HEK293 (cell line): ENCODE measurements around the gene PTPRH.
A peak's percentile ranks its signal among the peaks of the same experiment; 100 is the strongest.

Experiments used
- BCL11B ChIP-seq: fragments of 450-650 bp; formaldehyde crosslinking; IDR thresholded peaks from 2 replicates; pipeline ENCODE4 v1.5.1; 2016; ENCODE audit warnings: low read depth, missing biosample characterization, missing genetic modification characterization
- ELK4 ChIP-seq: IDR thresholded peaks from 2 replicates; pipeline ENCODE4 v1.6.1; 2011; ENCODE audit warnings: mild to moderate bottlenecking, low read depth, low read length, borderline replicate concordance
- GLIS1 ChIP-seq: fragments of 450-650 bp; formaldehyde crosslinking; IDR thresholded peaks from 2 replicates; pipeline ENCODE4 v1.5.1; 2016; ENCODE audit warnings: missing biosample characterization, missing genetic modification characterization
- HOXC10 ChIP-seq: sonication (generic); formaldehyde crosslinking; IDR thresholded peaks from 2 replicates; pipeline ENCODE4 v1.8.1; 2023; ENCODE audit warnings: mild to moderate bottlenecking, missing genetic modification reagents
- IKZF3 ChIP-seq: fragments of 450-650 bp; IDR thresholded peaks from 2 replicates; pipeline ENCODE4 v1.5.0; 2018; ENCODE audit warnings: missing biosample characterization, mild to moderate bottlenecking, missing genetic modification characterization, moderate library complexity
- PATZ1 ChIP-seq: fragments of 450-650 bp; formaldehyde crosslinking; IDR thresholded peaks from 2 replicates; pipeline ENCODE4 v1.5.1; 2016; ENCODE audit warnings: missing biosample characterization, missing genetic modification characterization
- SALL2 ChIP-seq: fragments of 450-650 bp; formaldehyde crosslinking; IDR thresholded peaks from 2 replicates; pipeline ENCODE4 v1.5.0; 2017; ENCODE audit warnings: missing biosample characterization, mild to moderate bottlenecking, missing genetic modification characterization, borderline replicate concordance
- SP7 ChIP-seq: fragments of 450-650 bp; formaldehyde crosslinking; IDR thresholded peaks from 2 replicates; pipeline ENCODE4 v1.5.1; 2016; ENCODE audit warnings: missing biosample characterization, missing genetic modification characterization
- YY2 ChIP-seq: fragments of 450-650 bp; formaldehyde crosslinking; IDR thresholded peaks from 2 replicates; pipeline ENCODE4 v1.5.1; 2016; ENCODE audit warnings: missing biosample characterization, missing genetic modification characterization
- ZBTB1 ChIP-seq: fragments of 450-650 bp; formaldehyde crosslinking; IDR thresholded peaks from 2 replicates; pipeline ENCODE4 v1.5.1; 2016; ENCODE audit warnings: missing biosample characterization, missing genetic modification characterization
- ZBTB20 ChIP-seq: fragments of 450-650 bp; formaldehyde crosslinking; IDR thresholded peaks from 2 replicates; pipeline ENCODE4 v1.5.1; 2016; ENCODE audit warnings: missing biosample characterization, missing genetic modification characterization
- ZBTB44 ChIP-seq: fragments of 450-650 bp; IDR thresholded peaks from 2 replicates; pipeline ENCODE4 v1.5.1; 2018; ENCODE audit warnings: missing biosample characterization, mild to moderate bottlenecking, missing genetic modification characterization
- ZNF10 ChIP-seq: fragments of 450-650 bp; formaldehyde crosslinking; IDR thresholded peaks from 2 replicates; pipeline ENCODE4 v1.5.1; 2017; ENCODE audit warnings: missing biosample characterization, missing genetic modification characterization
- ZNF140 ChIP-seq: fragments of 450-650 bp; formaldehyde crosslinking; IDR thresholded peaks from 2 replicates; pipeline ENCODE4 v1.5.1; 2016; ENCODE audit warnings: missing biosample characterization, missing genetic modification characterization
- ZNF174 ChIP-seq: fragments of 450-650 bp; formaldehyde crosslinking; IDR thresholded peaks from 2 replicates; pipeline ENCODE4 v1.5.0; 2017; ENCODE audit warnings: missing biosample characterization, mild to moderate bottlenecking, missing genetic modification characterization
- ZNF19 ChIP-seq: fragments of 450-650 bp; formaldehyde crosslinking; IDR thresholded peaks from 2 replicates; pipeline ENCODE4; 2016; ENCODE audit warnings: missing biosample characterization, missing genetic modification characterization, low read depth
- ZNF223 ChIP-seq: fragments of 450-650 bp; formaldehyde crosslinking; IDR thresholded peaks from 2 replicates; pipeline ENCODE4 v1.5.1; 2016; ENCODE audit warnings: missing biosample characterization, missing genetic modification characterization
- ZNF274 ChIP-seq, 2 experiments: fragments of 200-500 bp in 1 of 2; fragments of 450-650 bp in 1 of 2; sonication (Bioruptor generic) in 1 of 2; formaldehyde crosslinking in 1 of 2; IDR thresholded peaks; 2 replicates each; pipeline versions ENCODE4 v1.5.1 to v1.6.1; 2014 to 2016; ENCODE audit warnings: borderline replicate concordance in 1 of 2, inconsistent platforms in 1 of 2, low read length in 1 of 2, missing biosample characterization in 1 of 2, missing genetic modification characterization in 1 of 2
- ZNF426 ChIP-seq: fragments of 450-650 bp; formaldehyde crosslinking; IDR thresholded peaks from 2 replicates; pipeline ENCODE4 v1.5.1; 2017; ENCODE audit warnings: missing biosample characterization, missing genetic modification characterization, mild to moderate bottlenecking, inconsistent platforms, moderate library complexity
- ZNF518A ChIP-seq: fragments of 450-650 bp; formaldehyde crosslinking; conservative IDR thresholded peaks from 2 replicates; pipeline ENCODE4 v1.5.1; 2016; ENCODE audit warnings: low read depth, missing biosample characterization, missing genetic modification characterization
- ZNF549 ChIP-seq: fragments of 450-650 bp; IDR thresholded peaks from 2 replicates; pipeline ENCODE4 v1.5.1; 2018; ENCODE audit warnings: missing biosample characterization, missing genetic modification characterization, mild to moderate bottlenecking, inconsistent platforms, moderate library complexity
- ZNF645 ChIP-seq: fragments of 450-650 bp; formaldehyde crosslinking; IDR thresholded peaks from 2 replicates; pipeline ENCODE4; 2016; ENCODE audit warnings: missing biosample characterization, missing genetic modification characterization
- ZNF654 ChIP-seq: fragments of 450-650 bp; formaldehyde crosslinking; IDR thresholded peaks from 2 replicates; pipeline ENCODE4 v1.5.1; 2016; ENCODE audit warnings: low read depth, missing biosample characterization, missing genetic modification characterization
- ZNF660 ChIP-seq: fragments of 450-650 bp; IDR thresholded peaks from 2 replicates; pipeline ENCODE4 v1.5.1; 2018; ENCODE audit warnings: missing biosample characterization, mild to moderate bottlenecking, missing genetic modification characterization
- ZNF664 ChIP-seq: fragments of 450-650 bp; formaldehyde crosslinking; IDR thresholded peaks from 2 replicates; pipeline ENCODE4 v1.5.1; 2016; ENCODE audit warnings: missing biosample characterization, missing genetic modification characterization
- ZNF791 ChIP-seq: fragments of 450-650 bp; formaldehyde crosslinking; IDR thresholded peaks from 2 replicates; pipeline ENCODE4 v1.5.1; 2016; ENCODE audit warnings: missing biosample characterization, missing genetic modification characterization
- ZNF843 ChIP-seq: fragments of 450-650 bp; formaldehyde crosslinking; IDR thresholded peaks from 2 replicates; pipeline ENCODE4 v1.5.1; 2016; ENCODE audit warnings: missing biosample characterization, missing genetic modification characterization

PTPRH gene

GRCh38 chr19:55166530-55167268, 42.6 kb downstream of the PTPRH start, which contains the start of gene DNAAF3 (continued):
- TF ChIP-seq ZNF518A (tag by site-specific recombination) = no peak
- TF ChIP-seq ZNF10 (tag by site-specific recombination) = no peak
- TF ChIP-seq ZNF664 (tag by site-specific recombination) = no peak
- TF ChIP-seq ZNF660 = peak; percentile 80
- no peak for TF ChIP-seq ZNF791 (tag by site-specific recombination)
- TF ChIP-seq YY2 (tag by site-specific recombination) = no peak
- no peak for TF ChIP-seq ZNF19 (tag by site-specific recombination)
- no peak for TF ChIP-seq ZNF174 (tag by site-specific recombination)
- TF ChIP-seq HOXC10 (CRISPR knock-in tag) = no peak
- TF ChIP-seq ZNF549 (tag by site-specific recombination) = no peak
- TF ChIP-seq ZBTB1 = no peak
- 0 out of 2 replicates have a peak, but pooled peaks have one; percentile 24 for TF ChIP-seq GLIS1 (tag by site-specific recombination)
- TF ChIP-seq PATZ1 = peak; percentile 35
- no peak for TF ChIP-seq ZNF223
- no peak for TF ChIP-seq ZBTB20
- TF ChIP-seq ZNF140 (tag by site-specific recombination) = no peak
- peak; percentile 57; the same call in 1 of the 2 replicates for TF ChIP-seq IKZF3
- no peak for TF ChIP-seq ZNF654 (tag by site-specific recombination)
- no peak for TF ChIP-seq SALL2 (tag by site-specific recombination)
- TF ChIP-seq ZNF645 (tag by site-specific recombination) = no peak
- TF ChIP-seq ZNF843 (tag by site-specific recombination) = no peak
- TF ChIP-seq BCL11B (tag by site-specific recombination) = no peak
- no peak; the same call in 1 of the 2 replicates for TF ChIP-seq ZBTB44
- no peak for TF ChIP-seq ZNF274 (IDR thresholded peaks at IDR 0.05; ENCODE audit: low read length)
- TF ChIP-seq ZNF274 (tag by site-specific recombination; IDR thresholded peaks at IDR 0.05; ENCODE audit: borderline replicate concordance) = no peak
- TF ChIP-seq SP7 (tag by site-specific recombination) = peak; percentile 80
- no peak for TF ChIP-seq ZNF426 (tag by site-specific recombination)
- TF ChIP-seq ELK4 = no peak
